Measurements from ENCODE around the gene EFNB2. TPM values are rescaled to one million over a fixed set of nuclear protein-coding genes. Genes with fewer than 3 reads are reported as not detected.

The EFNB2 gene
- total RNA-seq, 1 experiment from 2014 or later, result 15.9 TPM

GRCh38 chr13:106440866-106441265 is 94.6 kb downstream of the EFNB2 start (continued):
- TF ChIP-seq STAT6 (CRISPR knock-in tag; conservative IDR thresholded peaks at IDR 0.05; ENCODE audit: low read depth) (no peak), NFE2L1 (CRISPR knock-in tag; IDR thresholded peaks at IDR 0.05) (no peak), ZNF416 (CRISPR knock-in tag; IDR thresholded peaks at IDR 0.05) (no peak)

Other genes starting within 250 kb of the EFNB2 start
- 115 to 130 TPM (median 125 TPM) in 3 replicates for gene ARGLU1, start 32.5 kb upstream of the EFNB2 start, total RNA-seq (2021)

Measured in WTC11 (cell line).